ENCODE data around the gene TAF6. TPM values are rescaled to one million over a fixed set of nuclear protein-coding genes. Genes with fewer than 3 reads are reported as not detected.

Gene TAF6
- total RNA-seq, 1 donor, result 38.6 TPM

DNA sequence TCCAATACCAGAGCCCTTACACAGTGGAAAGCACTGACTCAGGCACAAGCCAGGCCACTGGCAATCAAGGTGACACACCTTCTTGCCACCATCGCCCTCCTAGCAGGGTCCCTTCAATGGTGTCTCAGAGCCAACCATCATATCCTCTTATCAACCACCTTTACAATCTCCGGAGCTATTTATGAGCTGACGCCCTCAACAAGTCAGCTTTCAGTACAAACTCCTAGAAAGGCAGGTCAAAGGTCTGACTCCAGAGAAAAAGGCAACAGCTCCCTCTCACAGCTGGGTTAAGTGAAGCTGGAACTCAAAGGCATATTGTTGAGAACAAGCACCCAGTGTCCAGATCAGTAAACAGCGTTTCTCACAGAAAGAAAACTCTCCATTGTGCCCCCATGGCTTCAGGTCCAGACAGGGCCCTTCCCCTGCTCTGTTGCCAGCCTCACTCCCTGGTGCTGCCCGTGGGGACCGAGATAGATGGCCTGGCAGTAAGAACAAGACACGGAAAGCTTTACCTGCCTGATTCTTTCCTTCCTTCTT, 40.1 kb downstream of the TAF6 start:
- no peak overlapping the region for H3K4me3 ChIP-seq (ENCODE audit: low read depth, low read length)
- no peak for DNase-seq (ENCODE audit: low read depth)
- TF ChIP-seq, protein P1, sequence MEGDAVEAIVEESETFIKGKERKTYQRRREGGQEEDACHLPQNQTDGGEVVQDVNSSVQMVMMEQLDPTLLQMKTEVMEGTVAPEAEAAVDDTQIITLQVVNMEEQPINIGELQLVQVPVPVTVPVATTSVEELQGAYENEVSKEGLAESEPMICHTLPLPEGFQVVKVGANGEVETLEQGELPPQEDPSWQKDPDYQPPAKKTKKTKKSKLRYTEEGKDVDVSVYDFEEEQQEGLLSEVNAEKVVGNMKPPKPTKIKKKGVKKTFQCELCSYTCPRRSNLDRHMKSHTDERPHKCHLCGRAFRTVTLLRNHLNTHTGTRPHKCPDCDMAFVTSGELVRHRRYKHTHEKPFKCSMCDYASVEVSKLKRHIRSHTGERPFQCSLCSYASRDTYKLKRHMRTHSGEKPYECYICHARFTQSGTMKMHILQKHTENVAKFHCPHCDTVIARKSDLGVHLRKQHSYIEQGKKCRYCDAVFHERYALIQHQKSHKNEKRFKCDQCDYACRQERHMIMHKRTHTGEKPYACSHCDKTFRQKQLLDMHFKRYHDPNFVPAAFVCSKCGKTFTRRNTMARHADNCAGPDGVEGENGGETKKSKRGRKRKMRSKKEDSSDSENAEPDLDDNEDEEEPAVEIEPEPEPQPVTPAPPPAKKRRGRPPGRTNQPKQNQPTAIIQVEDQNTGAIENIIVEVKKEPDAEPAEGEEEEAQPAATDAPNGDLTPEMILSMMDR (IDR thresholded peaks at IDR 0.05; ENCODE audit: insufficient read depth, low read length), result no peak

DNA sequence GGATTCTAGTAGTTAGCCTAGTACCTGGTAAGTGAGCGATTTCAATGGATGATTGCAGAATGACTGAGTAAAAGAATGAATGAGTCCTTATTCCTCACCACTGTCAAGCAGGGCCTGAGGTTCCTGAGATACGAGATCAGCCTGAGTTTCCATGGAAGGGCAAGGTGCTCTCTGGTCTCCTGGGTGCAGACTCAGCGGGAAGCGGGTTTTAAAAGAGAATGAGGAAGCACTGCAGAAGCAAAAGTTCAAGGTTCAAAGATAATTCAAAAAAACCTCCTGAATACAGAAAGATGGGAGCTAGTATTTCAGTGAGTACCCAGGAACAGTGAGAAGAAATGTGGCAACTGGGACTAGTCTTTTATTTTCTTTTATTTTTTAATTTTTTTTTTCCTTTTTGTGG, 42.0 kb downstream of the TAF6 start:
- TF ChIP-seq, protein P1 (IDR thresholded peaks at IDR 0.05; ENCODE audit: insufficient read depth, low read length), result no peak
- H3K4me3 ChIP-seq (ENCODE audit: low read depth, low read length), result no peak overlapping the region
- DNase-seq (ENCODE audit: low read depth), result no peak

DNA sequence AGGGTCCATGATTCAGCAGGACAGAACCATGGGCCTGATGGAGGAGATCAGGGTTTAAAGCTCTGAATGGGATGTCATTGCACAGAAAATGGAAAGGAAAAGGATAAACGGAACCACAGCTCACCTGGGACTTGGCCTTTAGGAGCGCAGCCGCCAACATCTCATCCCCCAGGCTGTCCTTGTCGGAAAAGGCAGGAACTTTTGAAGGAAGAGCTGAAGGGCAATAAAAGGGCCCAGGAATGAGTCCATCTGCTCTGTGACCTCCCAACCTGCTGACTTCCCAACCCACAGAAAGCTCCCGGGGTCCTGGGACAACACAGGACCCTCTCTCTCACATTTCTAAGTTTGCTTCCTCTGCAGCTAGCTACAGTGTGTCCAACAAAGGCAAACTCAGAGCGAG, 43.7 kb downstream of the TAF6 start:
- H3K4me3 ChIP-seq (ENCODE audit: low read depth, low read length), result no peak overlapping the region
- TF ChIP-seq, protein P1 (IDR thresholded peaks at IDR 0.05; ENCODE audit: insufficient read depth, low read length), result no peak
- DNase-seq (ENCODE audit: low read depth), result no peak

DNA sequence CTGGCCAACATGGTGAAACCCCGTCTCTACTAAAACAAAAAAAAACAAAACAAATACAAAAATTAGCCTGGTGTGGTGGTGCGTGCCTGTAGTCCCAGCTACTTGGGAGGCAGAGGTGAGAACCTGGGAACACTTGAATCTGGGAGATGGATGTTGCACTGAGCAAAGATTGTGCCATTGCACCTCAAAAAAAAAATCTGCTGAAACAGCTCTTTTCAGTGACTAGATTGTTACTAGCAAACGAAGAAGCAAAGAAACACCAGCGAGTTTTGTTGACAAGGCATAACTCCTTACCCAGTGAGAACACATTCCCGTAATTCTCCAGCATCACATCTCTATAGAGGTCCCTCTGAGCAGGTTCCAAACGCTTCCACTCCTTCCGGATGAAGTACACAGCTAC, 44.3 kb downstream of the TAF6 start:
- no peak overlapping the region for H3K4me3 ChIP-seq (ENCODE audit: low read depth, low read length)
- TF ChIP-seq, protein P1 (IDR thresholded peaks at IDR 0.05; ENCODE audit: insufficient read depth, low read length), result no peak
- no peak for DNase-seq (ENCODE audit: low read depth)

DNA sequence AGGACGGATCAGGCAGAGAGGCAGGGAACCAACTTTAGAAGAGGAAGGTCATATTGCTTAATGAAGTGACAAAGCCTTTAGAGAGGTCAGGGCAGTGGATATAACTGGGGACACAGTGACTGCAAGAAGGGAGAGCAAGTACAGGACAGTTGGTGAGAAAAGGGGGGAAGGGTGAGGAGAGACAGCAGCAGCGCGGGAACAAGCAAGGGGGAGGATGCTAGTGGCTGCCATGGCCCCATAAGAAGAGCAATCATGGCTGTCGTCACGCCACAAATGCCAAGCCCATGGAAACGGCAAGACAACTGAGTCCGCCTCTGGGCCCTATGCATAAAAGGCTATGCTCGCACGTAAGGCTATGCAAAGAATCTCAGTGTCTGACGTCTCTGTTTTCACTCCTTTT, 46.7 kb downstream of the TAF6 start:
- no peak overlapping the region for H3K4me3 ChIP-seq (ENCODE audit: low read depth, low read length)
- TF ChIP-seq, protein P1 (IDR thresholded peaks at IDR 0.05; ENCODE audit: insufficient read depth, low read length), result no peak
- no peak for DNase-seq (ENCODE audit: low read depth)

DNA sequence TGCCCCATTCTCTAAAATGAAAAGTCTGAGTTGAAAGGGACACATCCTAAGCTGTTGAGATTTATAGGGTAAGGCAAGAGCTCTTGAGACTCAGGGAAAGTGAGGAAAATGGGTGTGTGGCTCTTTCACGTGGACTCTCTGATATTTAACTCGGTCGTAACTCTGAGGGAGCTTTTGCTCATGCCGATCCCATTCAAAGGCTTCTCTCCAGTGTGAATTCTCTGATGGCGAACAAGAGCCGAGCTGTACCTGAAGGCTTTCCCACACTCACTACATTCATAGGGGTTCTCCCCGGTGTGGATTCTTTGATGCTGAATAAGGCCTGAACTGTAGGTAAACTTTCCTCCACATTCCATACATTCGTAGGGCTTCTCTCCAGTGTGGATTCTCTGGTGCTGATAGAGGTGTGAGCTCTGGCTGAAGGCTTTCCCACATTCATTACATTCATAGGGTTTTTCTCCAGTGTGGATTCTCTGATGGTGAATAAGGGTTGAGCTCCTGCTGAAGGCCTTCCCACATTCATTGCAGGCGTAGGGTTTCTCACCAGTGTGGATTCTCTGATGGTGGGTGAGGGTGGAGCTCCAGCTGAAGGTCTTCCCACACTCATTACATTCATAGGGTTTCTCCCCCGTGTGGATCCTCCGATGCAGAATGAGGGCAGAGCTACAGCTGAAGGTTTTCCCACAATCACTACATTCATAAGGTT, 48.0 kb downstream of the TAF6 start:
- H3K4me3 ChIP-seq (ENCODE audit: low read depth, low read length), result no peak overlapping the region
- TF ChIP-seq, protein P1 (IDR thresholded peaks at IDR 0.05; ENCODE audit: insufficient read depth, low read length), result no peak
- DNase-seq (ENCODE audit: low read depth), result no peak

All from fibroblast of the aortic adventitia (primary cell).